GM12872 (cell line): ENCODE data around the gene SND1.

ENCODE experiments used
- TF ChIP-seq, protein P1 (sequence below): IDR thresholded peaks from 3 replicates; pipeline ENCODE4 v1.5.1; 2011; ENCODE audit warnings: low read depth, mild to moderate bottlenecking, low read length, moderate library complexity; ENCODE audit not compliant: insufficient read depth

Gene SND1

DNA sequence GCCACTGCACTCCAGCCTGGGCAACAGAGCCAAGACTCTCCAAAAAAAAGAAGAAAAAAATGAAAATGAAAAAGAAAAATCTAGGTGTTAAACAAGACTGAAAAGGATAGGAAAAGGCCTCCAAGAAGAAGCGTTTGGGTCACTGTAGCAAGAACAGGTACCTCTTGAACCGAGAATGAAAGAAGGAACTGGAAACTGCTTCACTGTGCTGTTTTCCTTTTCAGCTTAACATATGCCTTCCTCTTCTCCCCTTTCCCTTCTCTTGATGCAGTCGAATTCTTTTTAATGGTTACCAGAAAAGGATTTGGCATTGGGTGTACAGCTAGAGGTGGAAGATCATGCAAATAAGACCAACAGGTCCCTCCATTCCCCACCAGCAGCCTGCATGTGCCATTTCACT, 351.2 kb downstream of the SND1 start:
- TF ChIP-seq, protein P1, sequence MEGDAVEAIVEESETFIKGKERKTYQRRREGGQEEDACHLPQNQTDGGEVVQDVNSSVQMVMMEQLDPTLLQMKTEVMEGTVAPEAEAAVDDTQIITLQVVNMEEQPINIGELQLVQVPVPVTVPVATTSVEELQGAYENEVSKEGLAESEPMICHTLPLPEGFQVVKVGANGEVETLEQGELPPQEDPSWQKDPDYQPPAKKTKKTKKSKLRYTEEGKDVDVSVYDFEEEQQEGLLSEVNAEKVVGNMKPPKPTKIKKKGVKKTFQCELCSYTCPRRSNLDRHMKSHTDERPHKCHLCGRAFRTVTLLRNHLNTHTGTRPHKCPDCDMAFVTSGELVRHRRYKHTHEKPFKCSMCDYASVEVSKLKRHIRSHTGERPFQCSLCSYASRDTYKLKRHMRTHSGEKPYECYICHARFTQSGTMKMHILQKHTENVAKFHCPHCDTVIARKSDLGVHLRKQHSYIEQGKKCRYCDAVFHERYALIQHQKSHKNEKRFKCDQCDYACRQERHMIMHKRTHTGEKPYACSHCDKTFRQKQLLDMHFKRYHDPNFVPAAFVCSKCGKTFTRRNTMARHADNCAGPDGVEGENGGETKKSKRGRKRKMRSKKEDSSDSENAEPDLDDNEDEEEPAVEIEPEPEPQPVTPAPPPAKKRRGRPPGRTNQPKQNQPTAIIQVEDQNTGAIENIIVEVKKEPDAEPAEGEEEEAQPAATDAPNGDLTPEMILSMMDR, result no peak

DNA sequence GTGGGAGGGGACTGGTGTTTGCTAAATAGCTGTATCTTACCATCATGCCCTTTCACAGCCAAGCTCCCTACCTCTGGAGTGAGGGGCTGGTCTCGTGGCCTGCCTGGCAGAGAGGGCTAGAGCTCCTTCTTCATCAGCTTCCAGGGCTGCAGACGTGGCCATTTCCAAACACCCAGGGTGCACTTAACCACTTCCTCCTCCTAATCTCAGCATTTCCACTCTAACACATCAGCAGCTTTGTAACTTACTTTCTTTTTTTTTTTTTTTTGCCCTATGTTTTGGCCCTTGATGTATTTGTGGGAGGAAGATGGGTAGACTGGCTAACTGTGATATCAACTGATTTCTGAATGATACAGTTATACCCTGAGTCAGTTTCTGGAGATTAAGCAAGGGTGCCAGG, 351.8 kb downstream of the SND1 start:
- TF ChIP-seq, protein P1, result no peak

DNA sequence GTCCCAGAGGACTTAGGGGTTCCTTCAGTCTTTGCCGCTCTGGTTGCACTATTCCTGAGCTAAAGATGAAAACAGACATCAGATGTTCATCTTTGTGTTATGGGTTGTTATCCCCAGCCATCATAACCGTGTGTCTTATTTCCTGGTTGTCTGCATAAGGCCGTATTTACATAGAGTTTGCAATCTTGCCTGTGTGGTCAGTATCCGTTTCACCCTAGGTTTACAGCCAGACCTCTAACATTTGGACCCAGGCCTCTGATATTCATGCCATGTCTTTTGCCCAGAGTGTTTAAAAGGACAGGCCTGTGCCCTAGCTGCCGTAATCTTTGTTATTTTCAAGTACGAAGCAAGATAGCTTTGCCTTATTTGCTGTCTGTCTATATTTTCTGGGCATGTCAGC, 352.6 kb downstream of the SND1 start:
- TF ChIP-seq, protein P1, result no peak

DNA sequence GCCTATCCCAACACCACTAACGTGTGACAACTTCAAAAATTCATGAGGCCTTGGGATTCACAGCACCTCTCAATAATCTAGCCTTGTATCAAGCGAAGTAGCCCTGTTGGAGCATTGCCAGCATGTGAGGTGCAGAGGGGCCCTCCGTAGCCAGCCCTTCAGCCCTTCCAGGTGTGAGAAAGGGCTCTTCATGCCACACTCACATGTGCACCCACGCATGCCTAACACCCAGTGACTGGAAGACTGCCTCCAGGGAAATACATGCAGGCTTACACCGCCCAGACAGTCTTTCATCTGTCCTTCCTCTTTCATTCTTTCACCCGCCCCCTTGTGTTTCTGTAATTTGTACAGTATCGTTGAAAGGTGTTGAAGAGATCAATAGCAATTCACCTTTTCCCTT, 353.1 kb downstream of the SND1 start:
- TF ChIP-seq, protein P1, result no peak

DNA sequence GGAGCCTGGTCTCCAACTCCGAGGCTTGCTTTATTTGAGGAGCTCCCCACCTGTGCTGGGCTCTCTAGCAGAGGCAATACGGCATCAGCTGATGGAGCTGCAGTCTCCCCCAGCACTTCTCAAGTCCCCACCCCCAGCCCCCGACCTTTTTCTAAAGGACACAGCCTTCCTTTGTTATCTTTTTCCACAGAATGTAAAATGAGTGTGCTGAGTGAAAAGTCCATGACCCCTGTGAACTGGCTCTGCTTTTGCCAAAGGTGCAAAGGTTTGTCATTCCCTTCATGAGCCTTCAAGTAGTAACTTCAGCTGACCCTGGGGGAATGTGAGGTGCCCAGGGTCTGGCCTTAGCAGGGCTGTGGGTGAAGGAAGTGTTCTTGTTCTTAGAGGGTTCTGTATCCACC, 353.8 kb downstream of the SND1 start:
- TF ChIP-seq, protein P1, result no peak

DNA sequence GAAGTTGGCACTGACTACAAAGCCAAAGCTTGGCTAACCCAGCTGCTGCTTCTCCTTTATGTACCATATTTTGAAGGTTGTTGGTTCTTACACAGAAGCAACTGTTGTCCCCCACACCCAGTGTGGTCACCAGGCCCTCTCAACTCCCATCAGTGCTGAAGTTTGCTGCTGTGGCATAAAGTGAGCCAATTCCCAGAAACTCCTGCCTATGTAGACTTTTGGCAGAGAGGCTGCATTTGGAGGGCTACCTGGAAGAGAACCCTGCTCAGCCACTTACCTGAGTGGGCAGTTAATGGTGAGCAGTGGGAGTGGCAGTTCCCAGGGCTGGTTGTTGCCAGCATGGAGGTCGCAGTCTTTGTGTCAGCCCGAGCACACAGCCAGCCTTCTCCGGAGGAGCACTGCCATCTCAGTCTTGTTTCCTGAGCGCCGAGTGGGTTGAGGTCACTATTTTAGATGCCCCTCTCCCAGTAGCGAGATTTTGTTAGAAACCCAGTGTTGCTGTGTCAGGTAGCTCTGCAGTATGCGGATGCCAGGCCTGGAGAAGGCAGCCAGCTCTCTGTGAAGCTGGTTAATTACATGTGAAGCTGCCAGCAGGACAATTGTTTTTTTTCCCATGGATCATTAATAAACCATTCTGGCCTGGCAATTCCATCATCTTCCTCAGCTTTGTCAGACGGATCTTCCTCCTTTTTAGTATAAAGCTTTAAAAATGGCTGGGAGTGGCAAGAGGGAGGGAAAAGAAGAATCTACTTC, 354.7 kb downstream of the SND1 start:
- TF ChIP-seq, protein P1, result no peak

DNA sequence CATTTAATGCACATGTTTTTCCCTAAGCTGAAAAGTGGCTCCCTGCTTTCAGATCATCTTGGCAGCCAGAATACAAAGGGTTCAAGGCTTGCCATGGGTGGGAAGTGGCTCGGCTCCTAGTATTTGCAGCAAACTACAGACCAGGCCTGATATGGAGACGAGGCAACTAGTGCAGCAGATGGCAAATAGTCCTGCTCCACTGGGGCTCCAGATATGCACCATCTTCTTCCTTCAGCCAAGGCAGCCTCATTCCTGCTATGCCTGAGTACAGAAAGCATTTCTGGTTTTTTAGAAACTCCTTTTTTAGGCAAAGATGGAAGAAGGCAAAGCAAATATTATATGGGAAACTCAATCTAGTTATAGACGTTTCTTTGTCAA, 355.3 kb downstream of the SND1 start:
- TF ChIP-seq, protein P1, result no peak
